Measurements from ENCODE around the gene MAP2. TPM values are rescaled to one million over a fixed set of nuclear protein-coding genes. Genes with fewer than 3 reads are reported as not detected.

The MAP2 gene
- total and polyA plus RNA-seq, 2 donors (not counting 1 experiment from before 2014, with no cell fraction given) = 51.0 to 60.1 TPM

- Histone ChIP-seq H3K27me3 (ENCODE audit: control insufficient read depth, insufficient read depth, low read length) (no peaks in the 10 kb centered on the region), H3K27ac (ENCODE audit: insufficient read depth, low read length) (no peak overlapping the region), H3K4me2 (ENCODE audit: extremely low read depth, insufficient read depth, low read length) (no peak overlapping the region), H3K9me3 (ENCODE audit: control insufficient read depth, insufficient read depth, low read depth, low read length) (no peaks in the 10 kb centered on the region), H2AFZ (ENCODE audit: low read length) (no peak overlapping the region), H3K4me1 (ENCODE audit: control insufficient read depth, extremely low read depth, insufficient read depth, low read length) (peaks cover 5% of the 10 kb centered on the region), H3K79me2 (ENCODE audit: control insufficient read depth, insufficient read depth, low read length) (no peaks in the 10 kb centered on the region), H4K20me1 (ENCODE audit: control insufficient read depth, extremely low read depth, insufficient read depth, low read length) (no peaks in the 10 kb centered on the region), H3K4me3 (replicated peaks in 1 of 4; ENCODE audit: control extremely low read depth in 1 of 4, insufficient read depth in 1 of 4, low read depth in 3 of 4, low read length in 4 of 4) (no peak overlapping the region), H3K9ac (ENCODE audit: insufficient read depth, low read length) (no peak overlapping the region), H3K36me3 (ENCODE audit: control insufficient read depth, insufficient read depth, low read length) (no peaks in the 10 kb centered on the region)
- no peak for DNase-seq (ENCODE audit: low read depth in 2 of 2)
- TF ChIP-seq EZH2 (IDR thresholded peaks at IDR 0.05; ENCODE audit: low read length, missing control alignments) = no peak
- TF ChIP-seq CTCF (conservative IDR thresholded peaks at IDR 0.05 in 1 of 2, IDR thresholded peaks at IDR 0.05 in 1 of 2; ENCODE audit: low read depth in 1 of 2, low read length in 2 of 2) = no peak
Observed at GRCh38 chr2:209395652-209396051, 28.2 kb upstream of the MAP2 start.

- no peaks in the 10 kb centered on the region for H3K36me3 ChIP-seq (ENCODE audit: control insufficient read depth, insufficient read depth, low read length)
- DNase-seq (ENCODE audit: low read depth in 2 of 2) = peak in 1 of 2 donors; percentile 12
- TF ChIP-seq CTCF (conservative IDR thresholded peaks at IDR 0.05 in 1 of 2, IDR thresholded peaks at IDR 0.05 in 1 of 2; ENCODE audit: low read depth in 1 of 2, low read length in 2 of 2) = no peak
- no peak for TF ChIP-seq EZH2 (IDR thresholded peaks at IDR 0.05; ENCODE audit: low read length, missing control alignments)
- no peak overlapping the region for H3K4me3 ChIP-seq (replicated peaks in 1 of 4; ENCODE audit: control extremely low read depth in 1 of 4, insufficient read depth in 1 of 4, low read depth in 3 of 4, low read length in 4 of 4)
- no peak overlapping the region for H3K4me2 ChIP-seq (ENCODE audit: extremely low read depth, insufficient read depth, low read length)
- no peak overlapping the region for H3K27ac ChIP-seq (ENCODE audit: insufficient read depth, low read length)
- H3K9ac ChIP-seq (ENCODE audit: insufficient read depth, low read length) = no peak overlapping the region
- H2AFZ ChIP-seq (ENCODE audit: low read length) = no peak overlapping the region
- H4K20me1 ChIP-seq (ENCODE audit: control insufficient read depth, extremely low read depth, insufficient read depth, low read length) = no peaks in the 10 kb centered on the region
- H3K27me3 ChIP-seq (ENCODE audit: control insufficient read depth, insufficient read depth, low read length) = no peaks in the 10 kb centered on the region
- no peaks in the 10 kb centered on the region for H3K9me3 ChIP-seq (ENCODE audit: control insufficient read depth, insufficient read depth, low read depth, low read length)
- no peaks in the 10 kb centered on the region for H3K79me2 ChIP-seq (ENCODE audit: control insufficient read depth, insufficient read depth, low read length)
- no peaks in the 10 kb centered on the region for H3K4me1 ChIP-seq (ENCODE audit: control insufficient read depth, extremely low read depth, insufficient read depth, low read length)
Observed at GRCh38 chr2:209398463-209398862, 25.4 kb upstream of the MAP2 start.

GRCh38 chr2:209401788-209402187 is 22.1 kb upstream of the MAP2 start:
- no peak overlapping the region for H3K4me3 ChIP-seq (replicated peaks in 1 of 4; ENCODE audit: control extremely low read depth in 1 of 4, insufficient read depth in 1 of 4, low read depth in 3 of 4, low read length in 4 of 4)
- H4K20me1 ChIP-seq (ENCODE audit: control insufficient read depth, extremely low read depth, insufficient read depth, low read length) = no peaks in the 10 kb centered on the region
- no peak overlapping the region for H3K4me2 ChIP-seq (ENCODE audit: extremely low read depth, insufficient read depth, low read length)
- no peak overlapping the region for H3K27ac ChIP-seq (ENCODE audit: insufficient read depth, low read length)
- H3K27me3 ChIP-seq (ENCODE audit: control insufficient read depth, insufficient read depth, low read length) = no peaks in the 10 kb centered on the region
- DNase-seq (ENCODE audit: low read depth in 2 of 2) = no peak
- H3K4me1 ChIP-seq (ENCODE audit: control insufficient read depth, extremely low read depth, insufficient read depth, low read length) = no peaks in the 10 kb centered on the region
- H3K79me2 ChIP-seq (ENCODE audit: control insufficient read depth, insufficient read depth, low read length) = no peaks in the 10 kb centered on the region
- no peak overlapping the region for H3K9ac ChIP-seq (ENCODE audit: insufficient read depth, low read length)
- no peaks in the 10 kb centered on the region for H3K9me3 ChIP-seq (ENCODE audit: control insufficient read depth, insufficient read depth, low read depth, low read length)
- TF ChIP-seq CTCF (conservative IDR thresholded peaks at IDR 0.05 in 1 of 2, IDR thresholded peaks at IDR 0.05 in 1 of 2; ENCODE audit: low read depth in 1 of 2, low read length in 2 of 2) (no peak), EZH2 (IDR thresholded peaks at IDR 0.05; ENCODE audit: low read length, missing control alignments) (no peak)
- no peak overlapping the region for H2AFZ ChIP-seq (ENCODE audit: low read length)
- no peaks in the 10 kb centered on the region for H3K36me3 ChIP-seq (ENCODE audit: control insufficient read depth, insufficient read depth, low read length)
